Kasumi-1 (cell line): ENCODE data around the gene TPPP3.
"Not testable (repeated sequence)": the region's sequence is repeated elsewhere in the genome, so short reads cannot be mapped to it uniquely, and the experiment has no call there.

Experiments used
- DNase-seq, 2 experiments: peaks; one replicate each; lab custom pipeline; 2025; lab: John Stamatoyannopoulos, UW

The TPPP3 gene

GRCh38 chr16:67389911-67390815 is 3.1 kb downstream of the TPPP3 start:
- DNase-seq, result peak; percentile 58 to 67

GRCh38 chr16:67388591-67388990 is 4.7 kb downstream of the TPPP3 start:
- no peak for DNase-seq

GRCh38 chr16:67388191-67388590 is 5.1 kb downstream of the TPPP3 start:
- no peak for DNase-seq

- no peak for DNase-seq
Observed at GRCh38 chr16:67387479-67388079, 5.7 kb downstream of the TPPP3 start.

- no peak for DNase-seq
Observed at GRCh38 chr16:67386861-67387455, 6.3 kb downstream of the TPPP3 start.

- no peak for DNase-seq
Observed at GRCh38 chr16:67384778-67385510, 8.4 kb downstream of the TPPP3 start.

GRCh38 chr16:67383284-67383683 is 10.0 kb downstream of the TPPP3 start:
- no peak for DNase-seq

GRCh38 chr16:67378642-67379041 is 14.7 kb downstream of the TPPP3 start:
- no peak for DNase-seq

- DNase-seq, result not testable (repeated sequence)
Observed at GRCh38 chr16:67376012-67376411, 17.3 kb downstream of the TPPP3 start.

GRCh38 chr16:67372664-67373063 is 20.6 kb downstream of the TPPP3 start:
- DNase-seq, result peak; percentile 49 to 62

- DNase-seq, result no peak
Observed at GRCh38 chr16:67370661-67371060, 22.6 kb downstream of the TPPP3 start.

- peak in 1 of 2 experiments; percentile 27 for DNase-seq
Observed at GRCh38 chr16:67364600-67365235, 28.6 kb downstream of the TPPP3 start.

- no peak for DNase-seq
Observed at GRCh38 chr16:67361038-67361437, 32.3 kb downstream of the TPPP3 start.

GRCh38 chr16:67359540-67360269 is 33.6 kb downstream of the TPPP3 start:
- not testable (repeated sequence) for DNase-seq

GRCh38 chr16:67357561-67357960 is 35.7 kb downstream of the TPPP3 start:
- no peak for DNase-seq

- no peak for DNase-seq
Observed at GRCh38 chr16:67356396-67356795, 36.9 kb downstream of the TPPP3 start.

- DNase-seq, result not testable (repeated sequence)
Observed at GRCh38 chr16:67352463-67352862, 40.8 kb downstream of the TPPP3 start.

GRCh38 chr16:67350324-67350723 is 43.0 kb downstream of the TPPP3 start:
- no peak for DNase-seq

- DNase-seq, result peak; percentile 60 to 69
Observed at GRCh38 chr16:67349172-67349571, 44.1 kb downstream of the TPPP3 start.

- DNase-seq, result no peak
Observed at GRCh38 chr16:67346341-67346740, 47.0 kb downstream of the TPPP3 start.

- no peak for DNase-seq
Observed at GRCh38 chr16:67345401-67345800, 47.9 kb downstream of the TPPP3 start.
